SK-N-SH (cell line): ENCODE measurements around the gene F7. TPM values are rescaled to one million over a fixed set of nuclear protein-coding genes. Genes with fewer than 3 reads are reported as not detected.

Experiments
- CTCF ChIA-PET: fragments of 300-600, 350-600 bp; formaldehyde crosslinking; extraction: SDS; loops from one replicate; lab custom pipeline; 2021; lab: Yijun Ruan, JAX
- POLR2A ChIA-PET: fragments of 350-600 bp; sonication (Branson Sonifier 250); formaldehyde crosslinking; extraction: SDS; loops from one replicate; lab custom pipeline; 2020; ENCODE audit warnings: antibody characterized with exemption, inconsistent platforms; lab: Yijun Ruan, JAX
- DNase-seq: peaks from one replicate; pipeline ENCODE4 v3.0.0; 2012
- H2AFZ ChIP-seq: fragments of 200-600 bp; sonication (generic); 2 replicates; pipeline ENCODE4 v1.8.1; 2016; ENCODE audit warnings: antibody characterized with exemption, mild to moderate bottlenecking, low read depth
- H3F3A ChIP-seq: fragments of 200-600 bp; sonication (generic); replicated peaks from 2 replicates; pipeline ENCODE3; 2016; ENCODE audit warnings: antibody characterized with exemption, mild to moderate bottlenecking; ENCODE audit not compliant: insufficient read depth
- H3K27ac ChIP-seq, 2 experiments: fragments of 200-500 bp in 1 of 2; fragments of 200-600 bp in 1 of 2; sonication (Bioruptor generic) in 1 of 2; sonication (generic), shearing (Covaris generic) in 1 of 2; 2 replicates each; pipeline versions ENCODE4 v1.5.1 to v1.6.1; 2014 to 2016; ENCODE audit warnings: low read depth in 2 of 2, inconsistent platforms in 1 of 2, low read length in 1 of 2, mild to moderate bottlenecking in 1 of 2, mixed read lengths in 1 of 2
- H3K27me3 ChIP-seq: fragments of 200-600 bp; sonication (generic), shearing (Covaris generic); 2 replicates; pipeline ENCODE4 v1.6.1; 2016; ENCODE audit warnings: mixed run types; ENCODE audit not compliant: insufficient read depth
- H3K36me3 ChIP-seq, 2 experiments: fragments of 200-500 bp in 1 of 2; fragments of 200-600 bp in 1 of 2; sonication (Bioruptor generic) in 1 of 2; sonication (generic) in 1 of 2; replicated peaks in 1 of 2; 2 replicates each; pipeline versions ENCODE3 to v1.5.1; 2014 to 2016; ENCODE audit warnings: low read length in 1 of 2, mild to moderate bottlenecking in 1 of 2; ENCODE audit not compliant: insufficient read depth in 2 of 2, control insufficient read depth in 1 of 2
- H3K4me1 ChIP-seq, 2 experiments: fragments of 200-500 bp in 1 of 2; fragments of 200-600 bp in 1 of 2; sonication (Bioruptor generic) in 1 of 2; sonication (generic), shearing (Covaris generic) in 1 of 2; 2 replicates each; pipeline versions ENCODE4 v1.5.1 to v1.6.1; 2014 to 2016; ENCODE audit warnings: low read depth in 1 of 2, low read length in 1 of 2, mixed run types in 1 of 2; ENCODE audit not compliant: insufficient read depth in 2 of 2, control insufficient read depth in 1 of 2
- H3K4me2 ChIP-seq: fragments of 200-600 bp; sonication (generic), shearing (Covaris generic); 2 replicates; pipeline ENCODE4 v1.6.1; 2017; ENCODE audit warnings: mixed run types
- H3K4me3 ChIP-seq, 2 experiments: fragments of 200-500 bp in 1 of 2; fragments of 200-600 bp in 1 of 2; sonication (Bioruptor generic) in 1 of 2; sonication (generic), shearing (Covaris generic) in 1 of 2; 2 replicates each; pipeline versions ENCODE4 v1.5.1 to v1.8.1; 2014 to 2016; ENCODE audit warnings: low read depth in 2 of 2, inconsistent platforms in 1 of 2, low read length in 1 of 2, mild to moderate bottlenecking in 1 of 2, mixed read lengths in 1 of 2, moderate library complexity in 1 of 2
- H3K79me2 ChIP-seq: fragments of 200-600 bp; sonication (generic); 2 replicates; pipeline ENCODE4 v1.8.1; 2017; ENCODE audit warnings: mild to moderate bottlenecking; ENCODE audit not compliant: insufficient read depth
- H3K9ac ChIP-seq: fragments of 200-600 bp; sonication (generic); 2 replicates; pipeline ENCODE4 v1.6.1; 2017; ENCODE audit warnings: mixed run types
- H3K9me2 ChIP-seq: fragments of 200-600 bp; sonication (generic); 2 replicates; pipeline ENCODE4 v1.6.1; 2017; ENCODE audit warnings: mixed run types
- H3K9me3 ChIP-seq: fragments of 200-600 bp; sonication (generic); 2 replicates; pipeline ENCODE4 v1.6.1; 2017; ENCODE audit warnings: mixed run types, mild to moderate bottlenecking, moderate library complexity
- H4K20me1 ChIP-seq: fragments of 200-600 bp; sonication (generic); 2 replicates; pipeline ENCODE4 v1.6.1; 2017; ENCODE audit warnings: mild to moderate bottlenecking, mixed run types; ENCODE audit not compliant: insufficient read depth
- CTCF ChIP-seq: fragments of 200-600 bp; sonication (generic); IDR thresholded peaks from 2 replicates; pipeline ENCODE4 v1.6.1; 2017; ENCODE audit warnings: antibody characterized with exemption, mild to moderate bottlenecking, moderate library complexity
- EZH2phosphoT487 ChIP-seq: fragments of 200-600 bp; sonication (generic); IDR thresholded peaks from 2 replicates; pipeline ENCODE4 v1.6.1; 2017; ENCODE audit warnings: low read depth, mixed run types, mild to moderate bottlenecking, antibody characterized with exemption, moderate library complexity, borderline replicate concordance
- FOXM1 ChIP-seq: IDR thresholded peaks from 2 replicates; pipeline ENCODE4 v1.4.0; 2012; ENCODE audit warnings: low read depth, mild to moderate bottlenecking
- GABPA ChIP-seq: IDR thresholded peaks from 2 replicates; pipeline ENCODE4 v1.4.0; 2012; ENCODE audit warnings: low read depth, mild to moderate bottlenecking
- JUND ChIP-seq: IDR thresholded peaks from 2 replicates; pipeline ENCODE4 v1.4.0; 2012
- MEF2A ChIP-seq: IDR thresholded peaks from 2 replicates; pipeline ENCODE4 v1.4.0; 2012; ENCODE audit warnings: low read depth, borderline replicate concordance
- RCOR1 ChIP-seq: fragments of 150-350 bp; IDR thresholded peaks from 2 replicates; pipeline ENCODE4 v1.6.1; 2017; ENCODE audit warnings: antibody characterized with exemption, low read length
- REST ChIP-seq: IDR thresholded peaks from 2 replicates; pipeline ENCODE4 v1.6.1; 2012; ENCODE audit warnings: mild to moderate bottlenecking, low read depth, low read length, moderate library complexity
- TEAD4 ChIP-seq: IDR thresholded peaks from 2 replicates; pipeline ENCODE4 v1.4.0; 2012; ENCODE audit warnings: mild to moderate bottlenecking, borderline replicate concordance; ENCODE audit not compliant: insufficient read depth
- YY1 ChIP-seq: IDR thresholded peaks from 2 replicates; pipeline ENCODE4 v1.4.0; 2012; ENCODE audit warnings: low read depth, mild to moderate bottlenecking
- ZBTB33 ChIP-seq: IDR thresholded peaks from 2 replicates; pipeline ENCODE4 v1.4.0; 2012; ENCODE audit warnings: low read depth, borderline replicate concordance
- WGBS: methylation state at CpG from one replicate; pipeline ENCODE4 v1.1.6; 2017; ENCODE audit warnings: low lambda C conversion rate; 5-methylcytosine and 5-hydroxymethylcytosine counted together
- polyA plus RNA-seq, 3 experiments: library from polyadenylated mRNA; depleted of rRNA; stranded (reverse); fragments of >200 nt; gene quantifications; 2 replicates each; pipeline ENCODE4 v1.2.3, GENCODE V29; 2012

The F7 gene
- polyA plus RNA-seq, 1 of the 3 experiments (the other 2 are of a cell fraction): not detected

- no peaks in the 10 kb centered on the region for H3K9me3 ChIP-seq
- no peak overlapping the region for H2AFZ ChIP-seq
- H3K36me3 ChIP-seq: no peaks in the 10 kb centered on the region
- no peak for DNase-seq
- H4K20me1 ChIP-seq: no peaks in the 10 kb centered on the region
- H3K4me2 ChIP-seq: no peak overlapping the region
- H3K79me2 ChIP-seq: no peaks in the 10 kb centered on the region
- no peaks in the 10 kb centered on the region for H3F3A ChIP-seq
- CTCF ChIA-PET: interaction anchor here (0.6 to 1.4 kb wide), 3 partner anchors 36 to 122 kb away, joined by 3 read pairs; no protein-coding TSS in a partner anchor
- H3K9ac ChIP-seq: no peak overlapping the region
- H3K27ac ChIP-seq: no peak overlapping the region
- no peak for TF ChIP-seq REST
- no peak for TF ChIP-seq YY1
- no peak for TF ChIP-seq FOXM1
- no peak for TF ChIP-seq EZH2phosphoT487
- TF ChIP-seq RCOR1: no peak
- no peak for TF ChIP-seq ZBTB33
- no peak for TF ChIP-seq TEAD4
- no peak for TF ChIP-seq CTCF
- no peak for TF ChIP-seq MEF2A
- TF ChIP-seq GABPA: no peak
- TF ChIP-seq JUND: no peak
- TF ChIP-seq, all 33 proteins: peak for 0
- Histone ChIP-seq H3K4me1 (no peaks in the 10 kb centered on the region), H3K27me3 (no peaks in the 10 kb centered on the region), H3K9me2 (no peaks in the 10 kb centered on the region), H3K4me3 (no peak overlapping the region)
- 71% methylated on average over 30 of the region's 41 CpGs for WGBS
- POLR2A ChIA-PET: interaction anchor here (0.7 kb wide), 1 partner anchor 9 kb away, joined by 3 read pairs; no protein-coding TSS in a partner anchor
These were observed 40.8 kb upstream of the F7 start for GRCh38 chr13:113064534-113065405.
